ENCODE results near the gene AP1S2. TPM values are rescaled to one million over a fixed set of nuclear protein-coding genes. Genes with fewer than 3 reads are reported as not detected.
A peak's percentile ranks its signal among the peaks of the same experiment; 100 is the strongest.

Gene AP1S2
- total and polyA plus RNA-seq, 9 of the 15 experiments (the other 6 are each of a cell fraction or from before 2014, with no cell fraction given), result 11.1 to 64.2 (median 25.8) TPM

GRCh38 chrX:15855568-15856221 is 1.1 kb upstream of the AP1S2 start:
- H3K9me1 ChIP-seq (ENCODE audit: control insufficient read depth, insufficient read depth, low read length), result no peaks in the 10 kb centered on the region
- H3K4me3 ChIP-seq, result peak overlapping the region; percentile 70
- no peaks in the 10 kb centered on the region for H3K27me3 ChIP-seq (ENCODE audit: control insufficient read depth in 2 of 2, insufficient read depth in 2 of 2, low read length in 2 of 2)
- peaks cover 8% of the 10 kb centered on the region; the same call in 2 of the 3 replicates for H3K36me3 ChIP-seq (ENCODE audit: control insufficient read depth, insufficient read depth, low read length)
- ChIA-PET POLR2A (interaction anchor here (1.0 to 1.4 kb wide), 3 partner anchors 8 to 241 kb away, joined by 3 read pairs; no protein-coding TSS in a partner anchor), CTCF (ENCODE audit: low intra/inter-chr PET ratio) (no interaction called here)
- H3K4me1 ChIP-seq (replicated peaks in 1 of 2; ENCODE audit: control insufficient read depth in 2 of 2, insufficient read depth in 2 of 2, low read length in 2 of 2), result peaks cover 0 to 8% of the 10 kb centered on the region in 2 experiments; a peak in 3 of 5 replicates
- H3K9ac ChIP-seq (ENCODE audit: insufficient read depth in 1 of 2, low read depth in 2 of 2, low read length in 2 of 2), result peak overlapping the region; percentile 77 to 98
- intact Hi-C loops (cut with micrococcal nuclease) (loop anchor here (2.0 kb wide), 1 partner anchor 117 kb away; no protein-coding TSS in a partner anchor), in situ Hi-C loops (cut with MboI) (no loop called here)
- FAIRE-seq (peak; percentile 32), ATAC-seq (no peak), DNase-seq (ENCODE audit: extremely low read depth in 1 of 4, low spot score in 3 of 4) (peak in 2 of 4 experiments; percentile 9 to 14)
- WGBS (ENCODE audit: insufficient coverage, low coverage, missing lambda C conversion rate), result 3% methylated on average over 16 of the region's 16 CpGs
- H3K27ac ChIP-seq (ENCODE audit: extremely low read depth, low read depth, low read length), result peak overlapping the region; percentile 85
- H3K9me3 ChIP-seq (replicated peaks; ENCODE audit: control insufficient read depth, insufficient read depth, low read depth, low read length), result no peaks in the 10 kb centered on the region
- no TSS peak for BruUV-seq (replicated peaks)
- no peaks in the 10 kb centered on the region for H4K20me1 ChIP-seq (replicated peaks; ENCODE audit: control insufficient read depth, insufficient read depth, low read length)
- H3K79me2 ChIP-seq (ENCODE audit: control insufficient read depth, insufficient read depth, low read length), result peaks cover 11% of the 10 kb centered on the region
- H3K4me2 ChIP-seq (ENCODE audit: insufficient read depth, low read length), result peak overlapping the region; percentile 83
- H2AFZ ChIP-seq (ENCODE audit: low read depth, low read length), result peak overlapping the region; percentile 80
- 0 out of 2 replicates have a peak, but pooled peaks have one; percentile 6 for TF ChIP-seq ARID4B (CRISPR knock-in tag; IDR thresholded peaks at IDR 0.05)
- no peak for TF ChIP-seq ESRRA (IDR thresholded peaks at IDR 0.05; ENCODE audit: borderline replicate concordance, low read depth)
- no peak for TF ChIP-seq ZNF785 (CRISPR knock-in tag; IDR thresholded peaks at IDR 0.05)
- TF ChIP-seq BACH1 (tag; IDR thresholded peaks at IDR 0.05), result 0 out of 2 replicates have a peak, but pooled peaks have one; percentile 16
- peak; percentile 78 for TF ChIP-seq FOSL1 (tag; conservative IDR thresholded peaks at IDR 0.05)
- TF ChIP-seq, protein P1, sequence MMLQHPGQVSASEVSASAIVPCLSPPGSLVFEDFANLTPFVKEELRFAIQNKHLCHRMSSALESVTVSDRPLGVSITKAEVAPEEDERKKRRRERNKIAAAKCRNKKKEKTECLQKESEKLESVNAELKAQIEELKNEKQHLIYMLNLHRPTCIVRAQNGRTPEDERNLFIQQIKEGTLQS (IDR thresholded peaks at IDR 0.05), result peak; percentile 35; the same call in 1 of the 2 replicates
- TF ChIP-seq, protein P1 (CRISPR knock-in tag; conservative IDR thresholded peaks at IDR 0.05), result no peak
- TF ChIP-seq ZBTB11 (CRISPR knock-in tag; IDR thresholded peaks at IDR 0.05), result peak in 1 of 3 experiments; percentile 35; a peak in 1 of 6 replicates
- peak; percentile 45; the same call in 1 of the 2 replicates for TF ChIP-seq JUND (IDR thresholded peaks at IDR 0.05; ENCODE audit: borderline replicate concordance, low read depth, low read length)
- TF ChIP-seq JUND (tag; IDR thresholded peaks at IDR 0.05; ENCODE audit: borderline replicate concordance, low read depth, low read length), result no peak; the same call in 2 of the 3 replicates
